ENCODE results near the gene STAT5A. TPM values are rescaled to one million over a fixed set of nuclear protein-coding genes. Genes with fewer than 3 reads are reported as not detected.

Gene STAT5A
- total RNA-seq, 2 donors from 2014 or later: 65.5 to 69.8 TPM

- H3K36me3 ChIP-seq: peaks cover 65% of the 10 kb centered on the region
These were observed 34.3 kb downstream of the STAT5A start for GRCh38 chr17:42322382-42323267.

GRCh38 chr17:42323268-42323773 lies 35.0 kb downstream of the STAT5A start:
- DNase-seq (ENCODE audit: low spot score): no peak
- TF ChIP-seq CTCF (IDR thresholded peaks at IDR 0.05): no peak
- H3K27ac ChIP-seq: peak overlapping the region; percentile 21 to 27
- peaks cover 7 to 26% of the 10 kb centered on the region in 2 donors for H3K4me1 ChIP-seq (ENCODE audit: control insufficient read depth in 1 of 2, low read depth in 2 of 2)
- H3K4me3 ChIP-seq: no peak overlapping the region
- ATAC-seq (ENCODE audit: insufficient number of reproducible peaks, low FRiP score, low read depth): no peak
- H3K9me3 ChIP-seq: no peaks in the 10 kb centered on the region
- peaks cover 64% of the 10 kb centered on the region for H3K36me3 ChIP-seq
- no peaks in the 10 kb centered on the region for H3K27me3 ChIP-seq (replicated peaks; ENCODE audit: insufficient read depth)

More at GRCh38 chr17:42322382-42323267, 34.3 kb downstream of the STAT5A start:
- TF ChIP-seq CTCF (IDR thresholded peaks at IDR 0.05): peak; percentile 99
- Histone ChIP-seq H3K4me1 (ENCODE audit: control insufficient read depth in 1 of 2, low read depth in 2 of 2) (peaks cover 6 to 25% of the 10 kb centered on the region in 2 donors), H3K9me3 (no peaks in the 10 kb centered on the region), H3K27ac (peak overlapping the region; percentile 21 to 27), H3K27me3 (replicated peaks; ENCODE audit: insufficient read depth) (no peaks in the 10 kb centered on the region), H3K4me3 (no peak overlapping the region)
- ATAC-seq (ENCODE audit: insufficient number of reproducible peaks, low FRiP score, low read depth) (no peak), DNase-seq (ENCODE audit: low spot score) (peak; percentile 86)

GRCh38 chr17:42325026-42325425 lies 36.7 kb downstream of the STAT5A start:
- H3K27ac ChIP-seq: peak overlapping the region; percentile 27 to 72

GRCh38 chr17:42329025-42329976 lies 41.0 kb downstream of the STAT5A start:
- Histone ChIP-seq H3K27me3 (replicated peaks; ENCODE audit: insufficient read depth) (no peaks in the 10 kb centered on the region), H3K4me1 (ENCODE audit: control insufficient read depth in 1 of 2, low read depth in 2 of 2) (peaks cover 15 to 38% of the 10 kb centered on the region in 2 donors), H3K27ac (peak overlapping the region; percentile 66 to 67), H3K36me3 (peaks cover 53% of the 10 kb centered on the region), H3K4me3 (no peak overlapping the region), H3K9me3 (no peaks in the 10 kb centered on the region)
- no peak for ATAC-seq (ENCODE audit: insufficient number of reproducible peaks, low FRiP score, low read depth)
- DNase-seq (ENCODE audit: low spot score): no peak
- TF ChIP-seq CTCF (IDR thresholded peaks at IDR 0.05): no peak

More at GRCh38 chr17:42325026-42325425, 36.7 kb downstream of the STAT5A start:
- no peaks in the 10 kb centered on the region for H3K27me3 ChIP-seq (replicated peaks; ENCODE audit: insufficient read depth)
- ATAC-seq (ENCODE audit: insufficient number of reproducible peaks, low FRiP score, low read depth): peak; percentile 71
- DNase-seq (ENCODE audit: low spot score): peak; percentile 52
- H3K36me3 ChIP-seq: peaks cover 52% of the 10 kb centered on the region
- TF ChIP-seq CTCF (IDR thresholded peaks at IDR 0.05): no peak
- no peak overlapping the region for H3K4me3 ChIP-seq
- H3K9me3 ChIP-seq: no peaks in the 10 kb centered on the region
- peaks cover 16 to 40% of the 10 kb centered on the region in 2 donors for H3K4me1 ChIP-seq (ENCODE audit: control insufficient read depth in 1 of 2, low read depth in 2 of 2)

Measured in thoracic aorta (tissue), 2 donors.